GM21737 (cell line): Measurements from ENCODE around the gene SLC22A5.
A peak's percentile ranks its signal among the peaks of the same experiment; 100 is the strongest.
"Not testable (repeated sequence)": the region's sequence is repeated elsewhere in the genome, so short reads cannot be mapped to it uniquely, and the experiment has no call there.

Experiments
- ATAC-seq: cut with Tn5 transposase; IDR thresholded peaks from one replicate; pipeline ENCODE4 v1.9.1; 2021; ENCODE audit warnings: mild to moderate bottlenecking, moderate library complexity; ENCODE audit not compliant: unreplicated experiment

Gene SLC22A5

GRCh38 chr5:132425009-132425937 is 55.8 kb downstream of the SLC22A5 start:
- peak; percentile 38 for ATAC-seq

DNA sequence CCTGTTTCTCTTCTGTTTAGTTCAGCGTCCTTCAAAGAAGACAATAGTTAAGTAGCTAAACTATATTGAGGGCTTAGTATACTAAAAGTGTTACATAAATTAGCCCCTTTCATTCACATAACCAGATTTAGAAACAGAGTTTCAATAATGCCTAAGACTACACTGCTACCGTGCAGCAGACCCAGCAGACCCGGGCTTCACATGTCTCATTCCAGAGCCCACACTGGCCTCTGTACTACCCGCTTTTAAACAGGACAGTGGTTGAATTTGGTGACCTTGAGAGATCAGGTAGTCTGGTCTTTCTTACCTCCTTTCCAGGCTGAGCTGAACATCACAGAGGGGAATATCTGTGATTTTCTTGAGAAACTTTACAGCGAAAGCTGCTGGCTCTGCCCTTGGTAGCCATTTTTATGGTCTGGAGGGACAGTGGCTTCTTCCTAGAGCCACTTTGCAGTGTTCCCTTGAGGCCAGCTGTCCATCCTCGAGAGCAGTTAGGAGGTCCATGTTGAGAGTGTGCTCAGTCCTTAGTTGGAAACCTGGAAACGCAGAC is 56.5 kb downstream of the SLC22A5 start:
- ATAC-seq = no peak

DNA sequence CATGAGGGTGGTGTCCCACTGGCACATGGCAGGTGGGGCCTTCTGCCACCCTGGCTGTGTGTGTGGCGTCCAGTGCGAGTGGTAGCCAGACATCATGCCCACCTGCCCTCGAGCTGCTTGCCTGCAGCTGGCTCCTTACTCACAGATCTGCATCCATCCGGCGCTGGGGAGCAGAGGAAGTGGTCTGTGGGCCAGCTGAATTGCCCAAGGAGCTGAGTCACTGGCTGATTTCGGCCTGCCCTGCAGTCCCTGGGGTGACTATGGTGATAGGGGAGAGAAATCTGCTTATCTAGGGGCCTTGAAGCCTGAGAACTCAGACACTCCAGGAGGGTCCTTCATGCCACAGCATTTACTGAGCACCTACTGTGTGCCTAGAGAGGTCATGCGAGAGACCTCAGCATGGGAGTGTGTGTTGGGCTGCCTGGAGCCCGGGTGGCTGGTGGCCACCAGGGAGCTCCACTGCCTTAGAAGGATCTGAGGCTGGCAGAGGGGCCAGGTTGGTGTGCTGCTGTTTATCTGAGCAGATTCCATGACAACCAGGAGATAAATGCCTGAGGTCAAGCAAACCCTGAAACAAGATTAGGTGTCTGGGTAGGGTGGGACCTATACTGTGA is 57.1 kb downstream of the SLC22A5 start:
- peak; percentile 42 for ATAC-seq

DNA sequence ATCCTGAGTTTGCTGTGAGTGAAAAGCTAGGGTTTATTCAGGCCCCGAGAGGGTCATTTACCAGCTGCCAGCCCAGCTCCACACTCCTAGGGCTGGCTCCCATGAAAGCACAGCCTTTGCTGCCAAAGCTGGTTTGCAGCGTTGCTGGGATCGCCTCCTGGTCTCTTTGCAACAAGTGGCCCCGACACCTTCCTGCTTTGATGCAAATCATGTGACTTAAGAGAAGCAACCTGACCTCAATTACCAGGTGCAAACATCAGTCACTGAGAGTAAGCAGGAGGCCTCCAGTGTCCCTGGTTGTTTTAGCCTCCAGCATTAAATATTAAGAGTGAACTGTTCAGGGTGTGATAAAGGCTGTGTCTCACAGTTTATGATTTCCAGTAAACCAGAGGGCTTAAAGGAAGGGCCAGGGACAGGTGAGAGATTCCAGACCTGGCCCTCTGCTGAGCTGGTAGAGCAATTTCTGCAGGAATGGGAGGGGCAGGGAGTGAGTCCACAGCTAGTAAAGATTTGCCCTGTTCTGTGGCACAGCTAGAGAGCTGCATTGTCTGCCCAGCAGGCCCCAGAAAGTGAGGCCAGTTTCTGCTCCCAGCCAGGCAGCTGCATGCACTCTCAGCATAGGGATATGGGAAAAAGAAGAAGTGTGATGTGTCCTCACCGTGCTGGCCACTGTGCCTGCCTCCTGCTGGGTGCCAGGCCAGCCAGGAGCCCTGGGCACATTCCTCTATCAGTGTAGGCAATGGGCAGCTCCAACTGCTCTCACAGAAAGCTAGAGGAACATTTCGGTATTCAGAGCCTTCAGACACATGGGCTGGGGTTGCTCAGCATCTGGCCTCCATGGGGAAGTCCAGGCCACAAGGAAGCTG is 58.0 kb downstream of the SLC22A5 start:
- no peak for ATAC-seq

DNA sequence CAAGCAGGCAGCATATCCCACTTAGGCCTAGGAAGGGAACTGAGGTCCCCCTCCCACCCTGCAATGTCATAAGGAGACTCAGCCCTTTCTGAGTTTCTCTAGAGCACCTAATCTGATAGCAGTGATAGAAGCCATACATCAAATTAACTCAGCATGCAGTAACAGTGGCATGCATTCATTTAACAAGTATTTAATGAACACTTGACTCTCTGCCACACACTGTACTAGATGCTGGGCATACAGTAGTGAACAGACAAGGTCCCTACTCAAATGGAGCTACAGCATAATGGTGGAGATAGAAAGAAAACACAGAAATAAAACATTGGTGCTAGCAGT is 58.6 kb downstream of the SLC22A5 start:
- no peak for ATAC-seq

- ATAC-seq = no peak
These were observed 59.3 kb downstream of the SLC22A5 start for GRCh38 chr5:132428484-132429462.

DNA sequence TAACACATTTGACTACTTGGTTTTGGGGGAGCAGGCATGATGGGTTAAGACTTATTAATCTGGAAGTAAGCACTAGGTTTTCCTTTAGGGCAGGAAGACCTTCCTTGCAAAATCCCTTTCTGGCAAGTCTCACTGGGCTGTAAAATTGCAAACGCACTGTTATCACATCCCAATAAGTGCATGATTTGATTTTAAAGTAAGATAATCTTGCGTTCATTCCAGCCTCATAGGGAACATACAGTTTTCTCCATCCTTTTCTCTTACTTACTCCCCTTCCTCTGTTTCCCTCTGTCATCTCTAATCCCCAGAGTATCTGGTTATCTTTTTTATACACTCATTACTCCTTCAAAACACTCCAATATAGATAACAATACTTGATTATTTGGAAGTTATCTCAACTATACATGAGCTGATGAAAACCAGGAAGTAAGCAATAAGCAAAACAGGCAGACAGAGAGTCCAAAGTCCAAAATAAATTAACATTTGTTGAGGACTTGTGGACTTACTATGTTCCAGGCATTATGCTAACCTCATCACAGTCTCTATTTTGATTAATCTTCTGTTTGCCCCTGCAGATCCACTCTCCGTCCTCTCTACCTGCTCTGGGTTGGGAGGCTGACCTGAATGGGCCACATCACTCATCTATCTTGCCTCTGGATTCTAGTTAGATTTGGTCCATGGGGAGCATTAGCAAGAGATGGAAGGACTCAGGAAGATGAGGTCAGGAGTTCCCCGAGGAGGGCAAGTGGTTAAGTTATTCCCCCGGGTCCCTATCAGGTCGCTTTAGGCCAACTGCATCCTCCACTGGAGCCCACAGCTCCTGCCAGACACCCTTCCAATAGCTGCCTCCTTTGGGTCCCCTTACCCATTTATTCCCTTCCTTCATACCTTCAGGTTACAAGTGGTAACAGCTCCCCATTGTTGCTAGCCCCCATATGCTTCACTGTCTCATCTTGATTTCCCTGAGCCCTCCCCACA is 60.2 kb downstream of the SLC22A5 start:
- no peak for ATAC-seq

DNA sequence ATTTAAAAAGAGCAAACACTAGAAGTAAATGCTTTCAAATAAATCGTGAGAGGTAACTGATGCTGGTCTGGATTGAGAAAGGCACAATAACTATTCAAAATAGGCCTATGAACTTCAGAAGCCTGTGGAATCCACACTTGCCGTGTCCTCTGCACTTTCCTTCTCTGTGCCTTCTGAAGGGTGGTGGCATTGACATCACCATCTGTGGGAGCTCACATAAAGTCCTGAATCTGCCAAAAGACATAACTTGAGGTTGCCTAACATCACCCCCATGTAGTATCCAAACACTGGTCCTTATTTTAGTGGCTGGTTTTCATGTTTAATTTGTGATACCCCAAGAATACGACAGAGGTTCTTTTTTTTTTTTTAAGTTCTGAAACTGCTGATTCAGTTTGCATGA is 61.2 kb downstream of the SLC22A5 start:
- ATAC-seq = no peak

- no peak for ATAC-seq
These were observed 62.1 kb downstream of the SLC22A5 start for GRCh38 chr5:132431632-132432031.

DNA sequence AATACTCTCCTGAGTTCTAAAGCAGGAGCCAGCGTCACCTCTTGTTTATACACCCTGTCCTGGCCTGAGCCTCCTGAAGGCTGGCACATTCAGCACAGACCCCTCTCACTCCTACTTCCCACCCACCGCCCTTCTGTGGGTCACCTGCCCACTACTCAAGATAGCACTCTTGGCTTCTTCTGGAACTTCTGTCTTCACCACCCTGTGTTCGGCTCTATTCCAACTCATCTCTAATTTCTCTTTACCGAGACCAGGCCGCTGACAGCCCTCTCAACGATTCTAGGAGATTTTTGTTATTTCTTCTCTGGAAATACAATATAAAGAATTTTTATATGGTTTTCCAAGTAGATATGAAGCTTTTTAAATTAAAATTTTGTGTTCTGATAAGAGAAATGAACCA is 63.6 kb downstream of the SLC22A5 start:
- ATAC-seq = no peak

DNA sequence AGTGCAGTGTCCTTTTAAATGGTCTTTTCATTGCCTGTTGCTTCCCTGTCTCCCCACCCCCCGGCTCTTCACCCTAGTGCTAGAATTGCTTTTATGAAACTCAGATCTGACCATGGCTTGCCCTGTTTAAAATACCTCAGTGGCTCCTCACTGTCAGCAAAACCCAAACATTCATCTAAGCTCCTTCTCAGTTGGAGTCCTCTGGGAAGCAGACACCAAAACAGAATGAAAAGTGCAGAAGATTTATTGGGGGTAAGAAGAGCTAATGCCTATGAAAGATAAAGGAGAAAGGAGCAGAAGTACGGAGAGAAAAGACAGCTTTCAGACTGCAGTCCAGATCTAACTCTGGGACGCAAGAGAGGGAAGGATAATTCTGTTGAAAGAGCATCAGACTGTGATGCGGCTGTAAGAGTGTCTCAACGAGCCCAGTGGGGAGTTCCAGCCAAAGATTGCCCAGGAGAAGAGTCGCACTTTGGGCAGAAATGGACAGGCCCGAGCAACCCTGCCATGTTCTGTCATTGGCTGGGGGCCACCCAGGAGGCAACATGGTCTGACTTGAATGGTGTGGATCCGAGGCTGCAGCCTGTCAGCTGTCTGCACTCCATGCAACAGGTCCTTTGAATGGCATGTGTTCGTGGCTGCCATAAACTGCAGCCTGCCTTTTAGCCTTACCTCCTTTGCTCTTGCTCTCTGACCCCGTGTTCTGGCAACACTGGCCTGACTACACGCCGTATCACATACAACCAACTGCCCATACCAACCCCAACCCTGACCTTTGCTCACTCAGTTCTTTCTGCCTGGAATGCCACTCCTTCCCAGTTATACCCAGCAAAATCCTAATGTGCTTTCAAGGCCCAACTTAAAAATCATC is 65.1 kb downstream of the SLC22A5 start:
- no peak for ATAC-seq

DNA sequence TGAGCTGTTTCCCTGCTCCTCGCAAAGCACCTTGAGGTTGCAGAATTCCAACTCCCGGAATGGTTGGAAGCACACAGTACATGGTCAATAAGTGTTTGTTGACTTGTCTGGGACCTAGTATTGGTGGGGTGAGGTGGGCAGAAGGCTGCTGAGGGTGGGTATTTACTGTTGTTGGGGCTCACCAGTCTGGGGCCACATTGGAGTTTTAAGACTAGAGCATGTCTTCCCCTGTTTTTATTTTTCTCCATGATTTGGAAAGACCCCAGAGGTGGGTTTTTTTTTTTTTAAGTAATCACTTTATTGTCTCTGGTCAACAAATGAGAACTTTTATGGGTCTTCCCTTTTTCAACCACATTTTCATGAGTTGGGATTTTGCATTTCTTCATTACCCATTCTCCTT is 65.9 kb downstream of the SLC22A5 start:
- no peak for ATAC-seq

GRCh38 chr5:132435886-132436285 is 66.4 kb downstream of the SLC22A5 start:
- no peak for ATAC-seq

DNA sequence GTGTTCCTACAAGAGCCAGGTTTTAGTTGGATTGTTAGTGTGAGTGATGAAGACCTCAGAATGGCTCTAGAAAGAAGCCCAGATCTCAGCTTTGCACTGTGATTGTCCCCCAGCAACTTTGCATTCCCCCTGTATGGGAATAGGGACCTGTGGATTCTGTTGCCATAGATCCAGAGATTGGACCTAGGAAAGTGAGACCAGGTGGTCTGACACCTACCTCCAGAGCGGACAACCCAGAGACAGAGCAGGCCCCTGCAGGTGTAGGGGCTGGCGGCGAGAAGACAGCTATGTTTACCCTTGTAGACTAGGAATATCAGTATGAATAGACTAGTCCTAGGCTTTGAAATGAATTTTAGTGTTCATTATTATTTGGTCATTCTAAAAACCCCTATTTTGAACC is 67.4 kb downstream of the SLC22A5 start:
- ATAC-seq = no peak

- peak; percentile 92 for ATAC-seq
These were observed 68.2 kb downstream of the SLC22A5 start for GRCh38 chr5:132437604-132438266.

DNA sequence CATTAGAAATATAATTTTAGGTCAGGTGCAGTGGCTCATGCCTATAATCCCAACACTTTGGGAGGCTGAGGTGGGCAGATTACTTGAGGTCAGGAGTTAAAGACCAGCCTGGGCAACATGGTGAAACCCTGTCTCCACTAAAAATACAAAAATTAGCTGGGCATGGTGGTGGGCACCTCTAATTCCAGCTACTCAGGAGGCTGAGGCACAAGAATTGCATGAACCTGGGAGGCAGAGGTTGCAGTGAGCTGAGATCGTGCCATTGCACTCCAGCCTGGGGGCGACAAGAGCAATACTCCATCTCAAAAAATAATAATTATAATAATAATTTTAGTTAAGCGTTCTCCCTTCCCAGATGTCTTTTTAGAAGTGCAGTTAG is 68.7 kb downstream of the SLC22A5 start:
- ATAC-seq = not testable (repeated sequence)

- ATAC-seq = no peak
These were observed 69.4 kb downstream of the SLC22A5 start for GRCh38 chr5:132438917-132439316.
